HG02943 (cell line): ENCODE measurements around the gene M1AP.
"Not testable (repeated sequence)": the region's sequence is repeated elsewhere in the genome, so short reads cannot be mapped to it uniquely, and the experiment has no call there.

Experiments used
- ATAC-seq: cut with Tn5 transposase; IDR thresholded peaks from one replicate; pipeline ENCODE4 v1.9.1; 2021; ENCODE audit warnings: mild to moderate bottlenecking, low read depth, moderate library complexity; ENCODE audit not compliant: unreplicated experiment

M1AP gene

DNA sequence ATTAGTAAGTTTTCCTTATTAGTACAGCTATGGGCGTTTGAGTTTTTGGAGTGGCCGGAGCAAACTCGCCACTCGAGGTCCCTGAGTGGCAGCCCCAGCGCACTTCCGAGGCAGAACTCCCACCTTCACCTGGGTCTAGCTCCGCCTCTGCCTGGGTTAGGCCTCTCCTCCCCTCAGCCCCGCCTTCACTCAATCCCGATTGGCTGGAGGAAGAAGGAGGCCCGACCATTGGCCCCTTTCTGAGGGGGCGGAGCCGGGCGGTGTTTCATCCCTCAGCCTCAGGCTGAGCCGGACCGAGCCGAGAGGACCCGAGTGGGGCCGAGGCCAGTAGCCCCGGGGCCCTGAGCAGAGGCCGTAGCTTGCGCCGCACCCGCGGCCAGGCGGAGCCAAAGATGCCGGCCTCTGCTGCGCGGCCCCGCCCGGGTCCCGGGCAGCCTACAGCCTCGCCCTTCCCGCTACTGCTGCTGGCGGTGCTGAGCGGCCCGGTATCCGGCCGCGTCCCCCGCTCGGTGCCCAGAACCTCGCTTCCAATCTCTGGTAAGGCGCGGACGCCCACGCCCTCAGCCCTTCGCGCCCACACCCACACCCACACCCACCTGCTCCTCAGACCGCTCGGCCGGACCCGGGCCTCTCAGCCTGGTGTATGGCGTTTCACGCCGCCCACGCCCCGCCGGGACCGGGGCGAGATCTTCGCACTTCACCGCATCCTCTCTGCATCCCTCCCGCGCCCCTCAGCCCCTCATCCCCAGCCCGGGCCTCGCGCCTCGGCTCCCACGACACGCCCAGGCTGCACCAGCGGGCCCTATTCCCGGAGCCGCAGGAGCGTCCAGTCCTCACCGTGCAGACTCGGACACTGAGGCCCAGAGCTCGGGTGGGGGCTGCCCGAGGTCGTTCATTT lies 6.1 kb upstream of the M1AP start, which contains the start of gene SEMA4F:
TSS of gene SEMA4F (plus strand) at position 263 of the 898 bp plus-strand sequence. CDS start at position 393, 130 bp downstream.
- peak; percentile 99 for ATAC-seq

DNA sequence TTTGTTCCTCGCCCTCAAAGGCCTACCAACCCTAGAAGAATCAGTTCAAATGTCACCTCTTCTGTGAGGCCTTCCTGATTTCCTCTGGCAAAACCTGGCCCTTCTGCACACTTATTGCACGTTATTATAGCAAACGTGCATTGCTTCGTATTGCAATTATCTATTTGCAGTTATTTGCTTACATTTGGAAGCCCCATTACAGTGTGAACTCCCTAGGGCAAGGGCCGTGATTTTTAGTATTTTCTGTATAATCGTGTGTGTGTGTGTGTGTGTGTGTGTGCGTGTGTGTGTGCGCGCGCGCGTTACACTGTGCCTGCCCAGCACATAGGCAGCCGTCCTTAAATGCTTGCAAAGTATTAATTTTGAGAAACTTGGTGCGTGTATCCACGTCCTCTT lies 5.5 kb upstream of the M1AP start:
- peak; percentile 15 for ATAC-seq

GRCh38 chr2:74646834-74647482 lies 1.2 kb downstream of the M1AP start:
- no peak for ATAC-seq

GRCh38 chr2:74646201-74646600 lies 1.9 kb downstream of the M1AP start:
- ATAC-seq = no peak

DNA sequence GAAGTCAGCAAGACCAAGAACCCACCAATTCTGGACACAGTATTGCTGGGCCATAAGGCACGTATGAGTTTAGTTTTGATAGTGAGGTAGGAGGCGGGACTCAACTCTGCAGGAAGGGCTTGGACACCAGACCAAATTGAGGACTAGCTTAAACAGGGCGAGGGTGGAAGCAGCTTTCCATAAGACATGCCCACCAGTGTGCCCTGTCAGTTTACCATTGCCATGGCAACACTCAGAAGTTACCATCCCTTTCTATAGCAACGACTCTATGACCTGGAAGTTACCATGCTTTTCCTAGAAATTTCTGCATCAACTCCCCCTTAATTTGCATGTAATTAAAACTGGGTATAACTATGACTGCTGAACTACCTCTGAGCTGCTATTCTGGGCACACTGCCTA lies 2.8 kb downstream of the M1AP start:
- no peak for ATAC-seq

GRCh38 chr2:74639550-74639949 lies 8.6 kb downstream of the M1AP start:
- no peak for ATAC-seq

DNA sequence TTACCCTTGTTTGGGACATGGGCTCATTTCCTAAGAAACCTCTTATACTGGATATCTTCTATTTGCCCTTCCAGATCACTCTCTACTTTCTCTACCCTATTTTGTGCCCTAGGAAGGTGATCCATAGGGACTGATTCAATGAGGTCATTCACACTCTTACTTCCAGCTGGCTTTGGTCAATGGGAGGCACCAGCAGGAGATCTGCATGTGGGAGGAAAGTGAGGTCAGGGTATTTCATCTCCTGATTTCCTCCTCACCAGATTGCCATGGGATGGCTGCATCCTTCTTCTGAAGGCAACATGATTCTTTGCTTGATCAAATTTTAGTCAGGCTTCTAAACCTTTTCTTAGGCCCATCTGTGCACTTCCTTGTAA lies 15.2 kb downstream of the M1AP start:
- ATAC-seq = no peak

DNA sequence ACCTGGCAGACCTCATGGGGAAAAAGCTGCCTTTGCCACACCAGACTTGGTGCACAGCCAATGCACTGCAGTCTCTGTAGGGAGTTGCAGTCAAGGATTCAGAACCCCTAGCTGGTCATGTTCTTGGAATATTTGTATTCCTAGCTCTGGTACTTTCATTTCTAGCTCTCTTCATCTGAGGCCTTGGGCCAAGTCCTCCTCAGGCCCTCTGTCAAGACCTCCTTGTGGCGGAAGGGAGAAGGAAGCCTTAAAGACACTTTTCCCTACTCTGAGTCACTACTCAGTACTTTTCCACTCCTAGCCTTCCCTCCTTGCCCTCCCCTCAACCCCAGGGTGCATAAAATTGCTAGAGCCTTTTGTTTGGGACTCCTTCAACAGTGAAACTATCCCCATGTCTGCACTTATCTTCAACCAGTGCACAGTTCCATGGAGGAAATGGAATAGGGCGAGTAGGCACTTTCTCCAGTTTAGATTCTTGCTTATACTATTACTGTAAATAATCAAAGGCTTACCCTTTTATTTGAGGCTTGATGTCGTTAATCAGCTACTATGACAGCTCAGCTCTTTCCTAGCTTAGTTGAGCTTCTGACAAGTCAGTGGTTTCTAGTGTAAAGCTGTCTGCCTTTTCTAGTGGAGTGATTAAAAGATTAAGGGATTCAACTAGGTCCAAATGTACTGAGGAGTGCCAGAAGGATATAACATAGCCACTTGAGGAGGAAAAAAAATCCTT lies 15.8 kb downstream of the M1AP start:
- ATAC-seq = no peak

GRCh38 chr2:74630454-74630853 lies 17.7 kb downstream of the M1AP start:
- not testable (repeated sequence) for ATAC-seq

DNA sequence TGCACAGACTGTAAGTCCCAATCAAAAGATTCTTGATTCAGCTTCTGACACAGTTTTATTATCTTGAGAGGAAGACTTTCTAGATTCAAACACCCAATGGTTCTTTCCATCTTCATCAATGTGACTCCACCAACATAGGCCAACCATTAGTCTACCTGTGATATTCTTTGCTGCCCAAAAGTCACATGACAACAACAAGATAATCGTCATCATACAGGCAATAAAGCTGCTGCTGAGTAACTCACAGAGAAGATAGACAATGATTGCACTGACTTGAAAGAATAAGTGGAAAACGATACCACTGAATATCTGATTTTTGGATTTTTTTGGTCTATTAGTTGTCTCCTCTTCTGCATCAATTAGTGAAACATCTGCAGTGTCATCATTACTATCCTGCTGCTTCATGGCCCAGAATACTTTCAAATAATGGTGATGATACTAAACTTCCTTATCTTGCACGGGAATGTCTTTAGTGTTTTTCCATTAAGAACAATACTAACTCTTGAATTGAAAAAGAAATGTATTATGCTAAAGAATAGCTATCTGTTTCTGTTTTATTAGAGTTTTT lies 19.5 kb downstream of the M1AP start:
- no peak for ATAC-seq

GRCh38 chr2:74625658-74626425 lies 22.3 kb downstream of the M1AP start:
- ATAC-seq = no peak

GRCh38 chr2:74620671-74621070 lies 27.5 kb downstream of the M1AP start:
- ATAC-seq = no peak

GRCh38 chr2:74619651-74620297 lies 28.4 kb downstream of the M1AP start:
- ATAC-seq = no peak

- ATAC-seq = no peak
These were observed 29.6 kb downstream of the M1AP start for GRCh38 chr2:74618410-74619083.

GRCh38 chr2:74617122-74617521 lies 31.0 kb downstream of the M1AP start:
- ATAC-seq = no peak

DNA sequence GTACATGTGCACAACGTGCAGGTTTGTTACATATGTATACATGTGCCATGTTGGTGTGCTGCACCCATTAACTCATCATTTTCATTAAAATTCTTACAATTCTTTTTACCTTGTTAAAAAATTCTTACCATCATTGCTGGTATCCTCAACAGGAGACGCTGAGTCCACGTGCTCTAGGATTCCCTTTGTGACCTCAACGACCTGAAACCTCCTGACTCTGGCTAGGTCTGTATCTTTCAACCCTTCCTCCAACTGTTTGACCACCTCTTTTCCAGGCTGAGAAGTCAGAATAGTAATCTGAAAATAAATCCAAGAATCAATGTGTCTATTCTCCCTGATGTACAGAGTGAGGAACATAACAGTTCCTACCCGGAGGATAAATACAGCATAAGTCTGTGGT lies 41.2 kb downstream of the M1AP start:
- no peak for ATAC-seq

DNA sequence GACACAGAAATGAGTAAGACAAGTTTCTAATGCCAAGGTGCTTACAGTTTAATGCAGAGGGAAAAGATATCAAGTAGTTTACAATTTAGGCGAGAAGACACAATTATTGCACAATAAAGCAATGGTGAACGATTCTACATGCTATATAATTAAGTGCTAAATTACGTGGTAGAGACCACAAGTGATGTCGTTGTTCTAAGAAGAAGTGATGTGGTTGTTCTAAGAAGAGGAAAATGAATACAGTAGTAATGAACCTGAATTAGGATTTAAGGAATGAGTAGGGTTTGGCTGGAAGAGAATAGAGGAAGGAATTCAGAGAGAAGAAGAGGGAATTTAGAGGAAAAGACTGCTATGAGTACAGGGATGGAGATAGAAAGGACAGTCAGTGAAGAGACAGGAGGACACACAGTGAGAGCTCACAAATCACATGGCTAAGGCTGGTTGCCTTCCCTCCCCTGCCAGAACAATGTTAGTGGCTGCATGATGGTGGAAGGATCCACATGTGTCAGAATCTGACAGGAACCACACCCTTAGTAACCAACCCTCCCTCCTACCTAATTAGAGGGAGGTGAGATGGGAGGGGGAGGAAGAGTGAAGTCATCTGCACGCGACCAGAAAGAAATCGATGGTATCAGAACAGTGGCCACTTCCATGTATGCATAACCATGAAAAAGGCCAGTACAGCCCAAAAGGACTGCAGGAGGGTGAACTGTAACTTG lies 44.7 kb downstream of the M1AP start:
- no peak for ATAC-seq

DNA sequence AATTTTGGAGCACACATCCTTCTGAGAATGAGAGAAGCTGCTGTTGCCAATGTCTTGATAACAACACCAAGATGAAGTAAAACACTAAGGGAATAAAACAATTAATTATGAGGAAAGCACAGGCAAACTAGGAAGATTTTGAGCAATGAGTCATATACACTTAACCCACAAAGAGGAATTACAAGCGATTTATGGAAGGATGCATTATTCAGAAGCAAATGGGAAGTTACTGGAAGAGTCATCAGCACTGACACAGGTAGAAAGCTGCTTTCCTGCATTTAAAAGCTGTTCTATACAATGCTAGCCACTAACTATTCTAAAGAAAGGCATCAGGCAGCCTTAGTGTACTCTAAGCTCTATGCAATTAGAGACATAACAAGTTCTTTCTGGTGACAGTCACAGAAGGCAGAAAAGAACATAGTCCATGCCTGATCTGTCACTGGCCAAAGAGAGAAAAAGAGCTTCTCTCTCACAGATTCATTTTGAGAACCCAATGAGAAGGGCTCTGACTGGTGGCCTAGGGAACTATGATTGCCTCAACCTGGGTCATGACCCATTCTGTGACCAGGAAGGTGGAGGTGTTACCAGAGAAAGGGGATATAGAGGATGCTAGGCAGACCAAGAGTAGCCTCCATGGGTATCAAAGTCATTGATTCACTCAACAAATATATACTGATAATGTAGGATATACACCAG lies 45.4 kb downstream of the M1AP start:
- ATAC-seq = no peak
